ENCODE results near the gene PCDH1.

PCDH1 gene

DNA sequence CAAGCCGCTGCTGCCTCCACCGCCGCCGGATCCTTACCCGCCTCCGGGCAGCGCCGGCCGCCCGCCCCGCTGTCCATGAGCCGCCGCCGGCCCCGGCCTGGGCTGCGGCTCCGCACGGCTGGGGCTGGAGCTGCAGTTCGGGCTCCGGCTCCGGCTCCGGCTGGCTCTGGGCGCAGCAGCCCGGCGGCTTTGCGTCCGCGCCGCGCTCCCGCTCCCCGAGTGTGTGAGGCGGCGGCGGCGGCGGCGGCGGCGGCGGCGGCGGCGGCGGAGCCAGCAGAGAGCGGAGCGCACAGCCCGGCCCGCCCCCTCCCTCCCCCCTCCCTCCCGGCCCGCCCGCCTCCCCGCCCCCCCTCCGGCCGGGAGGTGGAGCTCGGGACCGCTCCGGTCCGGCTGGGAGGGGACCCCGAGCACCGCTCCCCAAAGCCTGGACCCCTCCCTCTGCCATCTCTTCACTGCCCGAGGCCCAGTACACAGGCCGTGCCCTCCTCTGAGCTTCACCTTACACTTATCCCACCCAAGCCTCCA is at the start of gene PCDH1:
PCDH1 (minus strand) TSS at position 225 of the 525 bp plus-strand sequence; CDS start at position 77, 148 bp downstream.
- peak; percentile 32 for DNase-seq (ENCODE audit: low spot score)

DNA sequence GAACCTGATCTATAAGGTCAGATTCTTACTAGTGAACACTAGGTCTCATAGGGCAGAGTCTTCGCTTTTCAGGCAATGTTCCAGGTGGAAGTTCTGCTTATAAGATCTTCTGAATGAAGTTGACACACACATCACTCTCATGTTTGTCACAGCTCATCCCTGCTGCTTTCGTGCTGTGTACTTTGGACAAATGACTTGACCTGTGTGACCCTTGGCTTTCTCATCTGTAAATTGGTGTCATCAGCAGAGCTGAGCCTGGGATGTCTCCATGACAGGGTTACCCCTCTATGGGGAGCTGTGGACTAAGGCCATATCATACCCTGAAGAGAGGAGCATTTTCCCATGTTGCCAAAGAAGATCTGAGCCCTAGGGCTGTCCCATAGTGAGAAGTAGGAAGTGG is 48.2 kb upstream of the PCDH1 start:
- no peak for DNase-seq (ENCODE audit: low spot score)

DNA sequence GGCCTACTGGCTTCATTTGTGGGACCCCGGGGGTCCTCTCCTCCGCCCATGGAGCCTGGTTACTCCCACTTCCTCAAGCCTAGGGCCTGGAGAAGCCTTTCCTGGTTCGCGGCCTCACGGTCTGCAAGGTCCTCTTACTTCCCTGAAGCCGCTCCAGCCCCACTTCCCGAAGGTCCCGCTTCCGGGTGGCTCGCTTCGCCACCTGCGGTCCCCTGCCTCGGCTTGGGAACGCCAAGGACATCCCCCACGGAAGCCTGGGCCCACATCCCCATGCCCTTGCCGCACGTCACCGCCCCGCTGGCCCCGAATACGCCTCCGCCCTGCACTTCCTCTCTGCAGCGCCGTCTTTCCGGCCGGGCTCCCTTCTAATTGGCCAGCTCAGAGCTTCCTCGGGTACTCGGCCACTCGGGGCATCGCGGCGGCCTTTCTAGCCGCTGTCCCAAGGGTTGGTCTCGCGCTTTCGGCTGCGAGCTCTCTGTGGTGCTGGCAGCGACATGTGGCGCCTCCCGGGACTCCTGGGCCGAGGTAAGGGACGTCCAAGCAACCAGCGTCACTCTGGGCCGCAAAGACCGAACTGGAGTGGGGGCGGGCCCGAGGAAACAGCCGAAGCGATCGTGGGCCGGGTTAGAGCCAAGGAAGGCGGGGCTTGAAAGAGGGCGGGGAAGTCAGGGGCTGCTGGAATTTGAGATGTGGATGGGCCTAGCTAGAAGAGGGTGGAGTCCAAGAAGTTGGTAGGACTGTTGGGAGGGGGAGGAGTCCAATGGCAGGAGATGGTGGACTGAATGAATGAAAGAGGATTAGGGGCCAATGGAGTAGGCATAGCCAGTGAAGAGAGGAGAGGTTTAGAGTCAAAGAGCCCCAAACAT is 45.5 kb upstream of the PCDH1 start, which contains the start of gene DELE1:
DELE1 (plus strand) TSS at position 424 of the 866 bp plus-strand sequence; CDS start at position 495, 71 bp downstream.
- DNase-seq (ENCODE audit: low spot score) = peak; percentile 93

DNA sequence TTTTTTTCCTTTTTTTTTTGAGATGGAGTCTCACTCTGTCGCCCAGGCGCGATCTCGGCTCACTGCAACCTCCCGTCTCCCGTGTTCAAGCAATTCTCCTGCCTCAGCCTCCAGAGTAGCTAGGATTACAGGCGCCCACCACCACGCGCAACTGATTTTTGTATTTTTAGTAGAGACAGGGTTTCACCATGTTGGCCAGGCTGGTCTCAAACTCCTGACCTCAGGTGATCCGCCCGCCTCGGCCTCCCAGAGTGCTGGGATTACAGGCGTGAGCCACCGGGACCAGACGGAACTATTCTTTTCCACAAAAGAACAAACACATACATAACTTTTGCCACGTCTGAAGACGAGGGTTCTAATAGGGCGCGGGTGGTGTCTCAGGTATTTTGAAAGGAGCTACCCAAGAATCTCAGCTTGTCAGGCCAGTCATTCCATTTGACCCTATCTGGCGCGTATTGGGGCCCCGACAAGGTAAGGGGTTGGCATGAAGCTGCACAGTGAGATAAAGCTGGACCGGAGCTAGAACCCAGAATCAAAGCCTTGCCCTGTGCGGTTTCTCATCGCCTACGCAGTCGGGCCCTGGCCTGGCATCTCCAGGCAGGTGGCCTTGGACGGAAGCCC is 44.7 kb upstream of the PCDH1 start:
- peak; percentile 18 for DNase-seq (ENCODE audit: low spot score)

DNA sequence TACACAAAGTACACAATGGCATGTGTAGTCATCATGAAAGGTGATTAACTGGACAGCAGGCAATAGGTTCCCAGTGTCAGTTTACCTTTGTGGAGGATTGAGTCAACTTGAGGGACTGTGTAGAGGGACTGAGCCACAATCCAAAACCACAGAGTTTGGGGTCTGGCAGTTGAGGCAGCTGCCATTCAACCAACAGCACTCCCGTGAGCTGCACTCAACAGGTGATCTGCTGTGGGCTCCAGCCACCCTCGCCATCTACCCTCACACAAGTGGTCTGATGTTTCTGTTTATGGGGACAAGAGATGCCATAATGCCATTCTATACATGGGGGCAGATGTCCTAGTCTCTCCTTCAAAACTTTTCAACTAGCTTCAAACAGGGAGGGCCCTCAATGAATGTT is 42.6 kb upstream of the PCDH1 start:
- no peak for DNase-seq (ENCODE audit: low spot score)

DNA sequence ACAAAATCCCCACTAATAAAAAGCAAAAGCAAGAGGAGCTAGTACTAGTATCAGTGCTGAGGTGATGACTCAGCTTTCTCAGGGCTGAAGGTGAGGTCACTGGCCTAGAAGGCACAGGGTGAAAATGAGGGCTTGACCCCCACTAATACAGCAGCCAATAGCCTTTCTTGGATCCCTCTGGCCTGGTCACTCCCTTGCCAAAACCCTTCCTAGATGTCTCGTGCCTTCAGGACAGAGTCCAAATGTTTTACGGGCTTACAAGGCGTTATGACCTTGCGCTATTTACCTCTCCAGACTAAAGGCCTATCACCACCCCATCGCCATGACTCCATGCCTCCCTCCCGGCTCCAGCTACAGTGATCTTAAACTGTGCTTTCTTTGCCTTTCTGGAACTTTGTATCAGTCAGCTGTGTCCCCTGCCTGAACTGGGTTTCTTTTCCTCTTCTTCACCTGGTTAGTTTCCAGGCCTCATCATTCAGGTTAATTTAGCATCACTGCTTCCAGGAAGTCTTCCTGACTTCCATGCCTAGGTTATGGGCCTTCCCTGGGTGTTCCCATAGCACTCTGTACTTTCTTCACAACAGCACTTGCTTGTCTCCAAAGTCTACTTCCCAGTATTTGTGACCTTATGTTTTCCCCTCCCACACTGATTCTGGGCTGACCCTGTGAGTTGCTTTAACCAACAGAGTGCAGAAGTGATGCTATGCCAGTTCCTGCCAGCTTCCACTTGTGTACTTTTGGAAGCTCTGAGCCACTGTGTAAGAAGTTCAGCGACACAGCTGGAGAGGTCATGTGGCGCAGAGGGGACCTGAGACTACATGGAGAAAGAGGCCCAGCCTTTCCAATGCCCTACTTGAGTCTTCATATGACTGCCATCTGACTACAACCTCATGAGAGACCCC is 41.3 kb upstream of the PCDH1 start:
- no peak for DNase-seq (ENCODE audit: low spot score)

DNA sequence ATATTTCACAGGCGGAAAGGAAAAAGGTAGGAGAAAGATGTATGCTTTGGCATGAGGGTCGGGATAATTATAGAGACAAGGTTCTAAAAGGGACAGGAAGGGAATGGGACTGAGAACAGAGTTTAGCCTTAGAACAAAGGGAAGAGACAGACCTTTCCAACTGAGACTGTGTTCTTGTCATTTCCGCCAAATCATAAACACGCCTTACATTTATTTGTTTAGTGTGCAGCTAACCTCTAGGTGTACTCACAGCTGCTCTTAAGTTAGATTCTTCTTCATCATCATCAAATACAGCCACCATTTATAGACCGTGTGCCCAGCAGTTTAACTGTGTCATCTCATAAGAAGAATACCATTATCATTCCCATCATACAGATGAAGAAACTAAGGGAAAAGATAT is 39.5 kb upstream of the PCDH1 start:
- no peak for DNase-seq (ENCODE audit: low spot score)

DNA sequence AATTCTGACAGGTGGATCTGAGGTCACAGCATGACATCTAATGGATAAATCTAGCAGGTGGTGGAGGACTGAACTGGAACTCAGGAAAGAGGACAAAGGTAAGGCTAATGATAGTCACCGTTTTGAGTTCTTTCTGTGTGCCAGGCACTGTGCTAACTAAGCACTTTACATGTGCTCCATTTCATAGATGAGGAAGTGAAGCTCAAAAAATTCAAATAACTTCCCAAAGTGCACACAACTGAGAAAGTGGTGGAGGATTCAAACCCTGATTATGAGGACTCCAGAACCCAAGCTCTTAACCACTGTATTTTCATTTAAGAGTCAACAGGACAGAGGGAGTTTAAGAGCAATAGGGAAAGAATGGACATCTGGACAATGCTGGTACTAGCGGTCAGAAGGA is 38.3 kb upstream of the PCDH1 start:
- DNase-seq (ENCODE audit: low spot score) = no peak

DNA sequence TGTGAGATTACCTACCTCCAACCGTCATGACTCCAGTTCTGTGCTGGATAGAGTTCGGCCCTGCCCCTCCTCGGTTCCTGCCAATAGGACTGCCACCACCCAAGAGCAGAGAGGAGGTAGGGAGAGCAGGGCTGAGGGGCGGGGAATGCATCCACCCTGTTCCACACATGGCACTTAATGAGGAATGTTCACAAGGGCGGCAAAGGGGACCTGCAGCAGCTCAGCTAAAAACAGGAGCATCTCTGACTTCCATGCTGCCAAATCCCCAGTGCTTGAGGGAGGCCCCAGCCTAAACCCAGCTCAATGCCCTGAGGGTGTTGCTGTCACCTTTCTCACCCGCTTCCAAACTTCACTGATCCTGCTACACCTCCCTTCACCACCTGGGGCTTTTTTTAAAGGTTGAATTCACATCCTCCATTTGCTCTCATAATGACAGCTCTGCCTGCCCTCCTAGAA is 37.7 kb upstream of the PCDH1 start:
- DNase-seq (ENCODE audit: low spot score) = no peak

DNA sequence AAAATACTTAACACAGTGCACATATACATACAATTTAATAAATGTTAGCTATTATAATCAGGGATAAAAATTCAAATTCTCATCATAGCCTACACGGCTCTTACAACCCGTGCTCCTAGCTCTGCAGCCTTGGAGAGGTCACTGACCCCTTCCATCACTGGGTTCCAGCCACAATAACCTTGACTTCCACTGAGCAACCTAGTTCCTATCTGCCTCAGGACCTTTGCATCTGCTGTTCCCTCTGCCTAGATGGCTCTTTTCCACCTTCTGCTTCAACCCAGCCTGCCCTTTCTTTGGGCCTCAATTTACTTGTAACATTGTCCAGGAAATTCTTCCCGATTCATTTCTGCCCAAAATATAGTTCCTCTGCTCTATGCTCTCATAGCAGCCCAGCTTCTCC is 36.6 kb upstream of the PCDH1 start:
- no peak for DNase-seq (ENCODE audit: low spot score)

DNA sequence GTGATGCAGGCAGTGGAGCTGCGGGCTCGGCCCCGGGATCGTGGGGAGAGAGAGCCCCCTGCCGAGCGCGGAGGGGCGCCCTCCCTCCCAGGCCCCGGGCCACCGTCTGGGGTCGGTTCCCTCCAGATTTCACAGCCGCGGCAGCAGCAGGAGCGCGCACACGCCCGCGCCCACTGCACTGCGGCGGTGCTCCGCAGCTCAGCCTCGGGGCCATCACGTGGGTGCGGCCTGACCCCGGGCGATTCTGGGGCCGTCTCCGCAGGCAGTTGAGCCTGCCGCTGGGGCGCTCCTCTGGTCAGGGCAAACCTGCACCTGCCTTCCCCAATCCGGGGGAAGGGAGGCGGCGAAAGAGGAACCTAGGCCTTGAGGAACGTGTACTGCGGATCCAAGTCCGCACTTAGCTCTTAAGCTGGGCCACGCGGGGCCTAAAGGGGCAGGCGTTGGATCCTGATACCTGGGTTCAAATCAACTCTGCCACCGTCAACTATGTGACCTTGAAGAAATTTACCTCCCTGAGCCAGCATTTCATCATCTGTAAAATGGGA is 36.1 kb upstream of the PCDH1 start:
- DNase-seq (ENCODE audit: low spot score) = no peak

DNA sequence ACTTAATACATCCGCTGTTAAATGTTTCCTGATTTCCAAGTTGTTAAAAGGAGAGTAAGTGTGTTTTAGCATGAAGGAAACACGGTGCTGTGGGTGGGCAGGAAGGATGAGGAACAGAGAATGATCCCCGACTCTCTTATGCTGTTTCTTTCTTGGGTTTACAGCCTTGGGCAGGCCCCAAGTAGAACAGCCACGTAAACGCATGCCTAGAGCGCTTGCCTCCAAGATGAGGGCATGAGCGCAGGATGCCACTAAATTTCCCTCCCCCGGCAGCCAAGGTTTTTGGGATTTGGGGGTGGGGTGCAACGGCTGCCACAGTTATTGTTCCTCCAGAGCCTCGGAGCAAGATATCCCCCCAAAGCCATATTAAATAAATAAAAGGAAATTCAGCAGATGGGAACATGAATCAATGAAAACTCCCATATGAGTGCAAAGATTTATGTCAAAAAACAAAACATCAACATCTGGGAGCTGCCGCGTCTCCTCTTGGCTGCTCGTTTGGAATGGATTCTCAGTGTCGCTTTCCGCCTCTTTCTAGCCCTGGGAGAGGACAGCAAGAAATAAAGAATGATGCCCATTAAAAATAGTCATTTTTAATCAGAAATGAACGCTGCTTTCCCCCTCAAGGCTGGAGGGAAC is 35.5 kb upstream of the PCDH1 start:
- DNase-seq (ENCODE audit: low spot score) = no peak

DNA sequence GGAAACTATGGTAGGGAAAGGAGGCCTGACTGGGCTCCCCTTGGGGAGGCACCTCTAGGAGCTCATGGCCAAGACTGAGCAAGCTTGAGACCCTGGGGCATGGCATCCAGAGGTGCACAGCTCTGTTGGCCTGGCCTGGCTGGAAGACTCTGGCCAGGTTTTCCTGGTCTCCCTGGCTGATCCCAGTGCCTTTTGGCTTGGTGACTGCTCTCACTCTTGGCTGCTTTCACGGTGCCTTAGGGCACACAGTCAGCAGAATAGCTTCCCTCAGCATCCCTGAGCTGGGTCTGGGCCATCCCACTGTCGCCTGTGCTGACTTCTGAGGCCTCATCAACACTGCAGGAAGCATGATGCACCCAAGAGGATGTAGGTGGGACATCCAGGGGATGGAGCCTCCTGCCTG is 32.1 kb upstream of the PCDH1 start:
- no peak for DNase-seq (ENCODE audit: low spot score)

DNA sequence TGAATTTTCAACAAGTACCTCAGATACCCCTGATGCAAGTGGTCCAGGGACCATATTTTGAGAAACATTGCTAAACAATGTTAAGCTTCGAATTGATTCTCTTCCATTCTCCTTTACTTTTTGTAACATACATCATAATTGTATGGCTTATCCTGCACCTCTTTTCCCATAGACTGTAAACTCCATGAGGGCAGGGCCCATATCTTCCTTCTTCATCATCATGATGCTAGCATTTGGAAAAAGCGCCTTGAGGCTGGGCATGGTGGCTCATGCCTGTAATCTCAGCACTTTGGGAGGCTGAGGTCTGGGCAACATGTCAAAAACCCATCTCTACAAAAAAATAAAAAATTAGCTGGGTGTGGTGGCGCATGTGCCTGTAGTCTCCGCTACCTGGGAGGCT is 31.0 kb upstream of the PCDH1 start:
- DNase-seq (ENCODE audit: low spot score) = no peak

DNA sequence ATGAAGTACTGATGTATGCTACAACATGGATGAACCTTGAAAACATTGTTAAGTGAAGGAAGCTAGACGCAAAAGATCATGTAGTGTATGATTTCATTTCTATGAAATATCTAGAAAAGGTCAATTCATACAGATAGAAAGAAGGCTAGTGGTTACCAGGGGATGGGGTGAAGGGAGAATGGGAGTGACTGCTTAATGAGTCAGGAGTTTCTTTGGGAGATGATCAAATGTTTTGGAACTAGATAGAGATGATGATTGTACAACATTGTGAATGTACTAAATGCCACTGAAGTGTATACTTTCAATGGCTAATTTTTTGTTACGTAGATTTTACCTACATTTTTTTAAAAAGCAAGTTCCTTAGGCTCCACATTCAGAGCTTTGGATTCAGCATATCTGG is 30.6 kb upstream of the PCDH1 start:
- no peak for DNase-seq (ENCODE audit: low spot score)

DNA sequence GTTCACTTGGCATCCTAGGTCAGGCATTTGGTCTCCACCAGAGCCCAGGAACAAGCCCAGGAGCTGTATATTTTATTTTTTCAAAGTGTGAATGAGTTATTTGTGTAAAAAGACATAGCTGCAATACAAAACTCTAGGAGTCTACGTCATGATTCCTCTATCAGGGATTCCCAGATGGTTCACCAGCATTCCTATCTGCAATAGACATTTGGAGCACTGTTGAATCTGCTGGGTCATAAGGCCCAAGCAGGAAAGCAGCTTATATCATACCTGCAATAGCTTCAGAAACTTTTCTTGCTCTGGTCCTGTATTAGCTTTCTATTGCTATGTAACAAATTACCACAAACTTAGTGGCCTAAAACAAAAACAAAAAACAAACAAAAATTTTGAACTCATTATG is 28.8 kb upstream of the PCDH1 start:
- DNase-seq (ENCODE audit: low spot score) = no peak

DNA sequence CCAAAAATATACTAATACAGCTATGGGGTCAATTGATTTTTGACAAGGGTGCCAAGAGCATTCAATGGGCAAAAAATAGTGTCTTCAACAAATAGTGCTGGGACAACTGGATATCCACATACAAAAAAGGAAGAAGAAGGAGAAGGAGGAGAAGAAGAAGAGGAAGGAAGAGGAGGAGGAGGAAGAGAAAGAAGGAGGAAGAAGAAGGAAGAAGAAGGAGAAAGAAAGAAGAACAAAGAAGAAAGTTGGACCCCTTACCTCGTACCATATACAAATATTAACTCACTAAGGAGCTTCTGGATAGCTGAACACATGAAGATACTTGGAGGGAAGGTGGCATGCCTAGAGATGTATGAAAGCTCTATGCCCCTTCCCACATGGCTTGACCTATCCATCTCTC is 28.3 kb upstream of the PCDH1 start:
- no peak for DNase-seq (ENCODE audit: low spot score)

DNA sequence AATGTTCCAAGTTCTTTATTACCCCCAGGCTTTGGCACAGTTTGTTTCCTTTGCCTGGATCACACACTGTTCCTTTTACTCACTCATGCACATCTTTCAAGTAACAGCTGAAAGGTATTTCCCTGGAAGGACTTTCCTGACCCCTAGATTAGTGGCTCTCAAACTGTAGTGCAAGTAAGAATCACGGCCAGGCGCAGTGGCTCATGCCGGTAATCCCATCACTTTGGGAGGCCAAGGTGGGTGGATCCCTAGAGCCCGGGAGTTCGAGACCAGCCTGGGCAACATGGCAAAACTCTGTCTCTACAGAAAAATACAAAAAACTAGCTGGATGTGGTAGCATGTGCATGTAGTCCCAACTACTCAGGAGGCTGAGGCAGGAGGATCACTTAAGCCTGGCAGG is 26.3 kb upstream of the PCDH1 start:
- DNase-seq (ENCODE audit: low spot score) = no peak

DNA sequence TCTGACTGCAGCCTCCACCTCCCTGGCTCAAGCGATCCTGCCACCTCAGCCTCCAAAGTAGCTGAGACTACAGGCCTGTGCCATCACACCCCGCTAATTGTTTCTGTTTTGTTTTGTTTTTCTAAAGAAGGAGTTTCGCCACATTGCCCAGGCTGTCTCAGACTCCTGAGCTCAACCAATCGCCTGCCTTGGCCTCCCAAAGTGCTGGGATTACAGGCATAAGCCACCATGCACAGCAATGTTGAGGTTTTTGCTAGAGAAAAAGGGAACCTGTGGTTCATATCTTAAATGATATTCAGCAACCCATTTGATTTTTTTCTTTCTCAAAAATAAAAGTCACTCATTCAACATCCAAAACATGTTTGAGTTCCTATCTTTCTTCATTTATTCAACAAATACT is 25.1 kb upstream of the PCDH1 start:
- no peak for DNase-seq (ENCODE audit: low spot score)

DNA sequence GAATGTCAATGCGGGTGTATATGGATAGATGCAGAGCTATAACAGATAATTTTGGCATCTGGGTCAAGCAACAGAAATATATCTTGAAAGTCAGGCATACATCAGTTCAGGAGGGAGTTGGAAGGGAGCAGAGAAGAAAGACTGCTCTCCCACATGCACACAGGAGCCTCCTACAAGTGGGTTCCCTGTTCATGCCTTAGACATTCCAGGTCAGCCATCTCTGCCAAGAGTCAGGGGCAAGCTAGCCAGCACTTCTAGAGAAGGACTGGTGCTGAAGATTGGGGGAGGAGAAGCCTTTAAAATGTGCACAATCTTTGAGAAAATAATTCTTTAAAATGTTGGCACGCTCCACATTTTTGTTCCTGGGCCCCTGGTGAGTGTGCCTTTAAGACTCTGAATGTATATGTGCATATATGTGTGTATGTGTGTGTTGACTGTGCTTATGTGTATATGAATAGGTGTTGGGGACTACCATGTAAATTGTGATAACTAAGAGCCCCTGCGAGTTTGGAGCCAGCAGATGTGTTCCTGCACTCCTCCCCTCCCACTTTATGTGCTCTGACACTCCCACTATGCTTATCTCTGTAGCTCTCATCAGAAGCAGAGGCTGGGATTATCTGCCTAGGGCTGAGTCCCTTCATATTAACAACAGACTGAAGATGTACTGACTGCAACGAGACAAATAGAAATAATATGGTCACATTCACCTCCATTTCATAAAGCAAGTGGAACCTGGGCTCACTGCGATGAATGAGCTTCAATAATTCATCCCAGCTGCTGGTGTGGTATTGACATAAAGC is 24.0 kb upstream of the PCDH1 start:
- no peak for DNase-seq (ENCODE audit: low spot score)
